A549 (cell line): ENCODE data around the gene ROR2.

Experiments
- CEBPB ChIP-seq, 2 experiments: fragments of >200 bp in 1 of 2; sonication (Bioruptor Twin) in 1 of 2; formaldehyde crosslinking in 1 of 2; IDR thresholded peaks; 2 replicates each; pipeline ENCODE4 v1.6.1; 2012 to 2016
- CTCF ChIP-seq: fragments of >200 bp; sonication (Bioruptor Twin); formaldehyde crosslinking; IDR thresholded peaks from 3 replicates; pipeline ENCODE4 v1.5.1; 2016
- HMGXB4 ChIP-seq: fragments of 250-450 bp; sonication (Bioruptor Pico); IDR thresholded peaks from 2 replicates; pipeline ENCODE4 v1.5.0; 2021; ENCODE audit warnings: mild to moderate bottlenecking, moderate library complexity, borderline replicate concordance
- RFX5 ChIP-seq: fragments of 450-650 bp; IDR thresholded peaks from 2 replicates; pipeline ENCODE4 v1.7.1; 2014; ENCODE audit warnings: antibody characterized with exemption, mild to moderate bottlenecking, moderate library complexity
- SREBF2 ChIP-seq: fragments of 450-650 bp; IDR thresholded peaks from 2 replicates; pipeline ENCODE4 v1.6.1; 2014; ENCODE audit warnings: mild to moderate bottlenecking, moderate library complexity

- no peak for TF ChIP-seq RFX5
- TF ChIP-seq SREBF2: no peak
- no peak for TF ChIP-seq CEBPB (IDR thresholded peaks at IDR 0.05)
- TF ChIP-seq HMGXB4 (CRISPR knock-in tag): no peak
- no peak for TF ChIP-seq CTCF
Observed at GRCh38 chr9:91880378-91880972, 69.6 kb downstream of the ROR2 start.
